H1 (cell line): ENCODE measurements around the gene ZNF560. TPM values are rescaled to one million over a fixed set of nuclear protein-coding genes. Genes with fewer than 3 reads are reported as not detected.

ENCODE experiments used
- CHD7 ChIP-seq: fragments of 300-600 bp; sonication (generic); IDR thresholded peaks from 2 replicates; pipeline ENCODE4 v1.7.1; 2012; ENCODE audit warnings: low read length, moderate library complexity, mild to moderate bottlenecking, inconsistent platforms; ENCODE audit not compliant: insufficient replicate concordance
- RFX5 ChIP-seq: IDR thresholded peaks from 2 replicates; pipeline ENCODE4 v1.6.1; 2011; ENCODE audit warnings: low read depth, low read length, improper control_type of control experiment, borderline replicate concordance
- polyA plus RNA-seq, 7 experiments: library from polyadenylated mRNA; depleted of rRNA in 3 of 7; stranded (reverse) in 5 of 7; unstranded in 2 of 7; fragments of >200 nt in 5 of 7; fragments of 200-250 nt in 2 of 7; gene quantifications; 1 replicate in 5 of 7; 2 replicates in 1 of 7; 4 replicates in 1 of 7; pipeline versions ENCODE4 v1.2.1 to v1.2.3, GENCODE V29; 2011 to 2013; ENCODE audit warnings: missing spikeins in 2 of 7, mixed read lengths in 2 of 7
- total RNA-seq: library from RNA; stranded (reverse); fragmentation: NEBNext Ultra II Directional; extraction: Animal tissue kit (Norgen Biotek cat#: 25700); gene quantifications from 2 replicates; pipeline ENCODE4 v1.2.1, GENCODE V29; 2021

ZNF560 gene
- total and polyA plus RNA-seq, 2 of the 8 experiments (the other 6 are each of a cell fraction or from before 2014, with no cell fraction given), result 0.02 TPM; not detected in 1

DNA sequence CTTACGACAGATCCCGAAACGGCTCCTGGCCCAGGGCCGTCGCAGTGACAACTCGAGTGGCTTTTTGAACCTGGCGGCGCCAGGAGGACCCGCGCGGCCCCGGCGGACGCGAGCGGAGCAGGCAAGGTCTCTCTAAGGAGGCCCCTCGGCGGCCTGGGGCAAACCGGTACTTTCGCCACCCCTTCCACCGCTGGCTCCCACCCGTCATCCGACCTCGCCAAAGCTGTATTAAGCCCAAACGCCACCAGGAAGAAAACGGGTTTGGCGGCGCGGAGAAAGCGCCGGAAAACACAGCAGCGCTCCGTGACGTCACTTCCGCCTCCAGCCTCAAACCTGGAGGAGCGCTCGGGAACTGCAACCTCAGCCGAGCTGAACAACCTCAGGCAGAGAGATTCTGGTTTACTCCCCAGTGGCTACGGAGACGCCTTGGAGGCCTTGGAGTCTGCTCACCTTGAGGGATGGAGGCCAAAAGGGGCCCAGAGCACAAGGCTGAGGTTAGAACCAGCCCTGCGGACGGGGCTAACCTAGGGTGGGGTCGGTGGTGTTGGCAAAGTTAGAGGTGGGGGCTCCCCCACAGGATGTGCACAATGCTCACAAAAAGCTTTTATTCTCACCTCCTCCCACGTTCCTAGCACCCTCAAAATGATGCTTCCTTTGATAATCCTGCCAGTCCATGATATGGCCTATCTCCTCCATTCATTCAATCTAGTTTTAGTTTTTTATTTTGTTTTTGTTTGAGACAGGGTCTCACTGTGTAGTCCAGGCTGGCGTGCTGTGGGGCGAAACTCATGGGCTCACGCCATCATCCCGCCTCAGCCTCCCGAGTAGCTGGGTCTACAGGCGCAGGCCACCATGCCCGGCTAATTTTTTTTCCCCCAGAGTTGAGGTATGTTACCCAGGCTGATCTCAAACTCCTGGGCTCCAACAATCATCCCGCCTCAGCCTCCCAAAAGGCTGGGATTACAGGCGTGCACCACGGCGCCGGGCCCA is 62.8 kb downstream of the ZNF560 start, which contains the start of gene ZNF266 (continued):
- TF ChIP-seq CHD7, result no peak
- no peak for TF ChIP-seq RFX5
